Heart right ventricle (tissue), 16 donors: Measurements from ENCODE around the gene BRMS1. TPM values are rescaled to one million over a fixed set of nuclear protein-coding genes. Genes with fewer than 3 reads are reported as not detected.
"Not testable (repeated sequence)": the region's sequence is repeated elsewhere in the genome, so short reads cannot be mapped to it uniquely, and the experiment has no call there.

Experiments used
- ATAC-seq, 8 donors: fragments of 200-7000 bp; cut with Tn5 transposase; one replicate each; pipeline ENCODE4 v1.9.1; 2020; ENCODE audit warnings: mild to moderate bottlenecking in 8 of 8, moderate library complexity in 8 of 8, moderate number of reproducible peaks in 1 of 8
- DNase-seq, 2 donors: peaks; one replicate each; pipeline ENCODE4 v3.0.0-alpha.2; 2020
- H3K27ac ChIP-seq, 10 donors: fragments of 200-600 bp; sonication (generic) in 2 of 10; one replicate each; pipeline versions ENCODE4 v1.5.0 to v1.8.0; 2020 to 2022; ENCODE audit warnings: mild to moderate bottlenecking in 3 of 10
- H3K27me3 ChIP-seq, 7 donors: fragments of 200-600 bp; one replicate each; pipeline ENCODE4 v1.8.0; 2021 to 2022; ENCODE audit warnings: mild to moderate bottlenecking in 2 of 7
- H3K36me3 ChIP-seq, 9 donors: fragments of 200-600 bp; sonication (generic) in 1 of 9; one replicate each; pipeline versions ENCODE4 v1.5.0 to v1.8.0; 2020 to 2022; ENCODE audit warnings: mild to moderate bottlenecking in 2 of 9
- H3K4me1 ChIP-seq, 9 donors: fragments of 200-600 bp; sonication (generic) in 1 of 9; one replicate each; pipeline versions ENCODE4 v1.5.0 to v1.8.0; 2020 to 2022; ENCODE audit warnings: mild to moderate bottlenecking in 4 of 9
- H3K4me3 ChIP-seq, 10 donors: fragments of 200-600 bp; sonication (generic) in 2 of 10; one replicate each; pipeline versions ENCODE4 v1.5.0 to v1.8.0; 2020 to 2022; ENCODE audit warnings: mild to moderate bottlenecking in 7 of 10, moderate library complexity in 2 of 10
- H3K9me3 ChIP-seq, 11 donors: fragments of 200-600 bp in 10 of 11; sonication (generic) in 2 of 11; one replicate each; pipeline versions ENCODE4 v1.5.0 to v1.8.0; 2013 to 2022; ENCODE audit warnings: mild to moderate bottlenecking in 2 of 11, control low read depth in 1 of 11, moderate library complexity in 1 of 11
- WGBS, 2 donors: extraction: QIAGEN DNeasy Blood & Tissue Kit; methylation state at CpG; one replicate each; pipeline ENCODE4 v1.1.7; 2013; ENCODE audit warnings: inconsistent platforms in 1 of 2; 5-methylcytosine and 5-hydroxymethylcytosine counted together
- intact Hi-C, 10 donors: fragments of 100-400 bp; cut with DNase I; formaldehyde crosslinking; loops; one replicate each; pipeline versions ENCODE4 v1.11.1 to v1.14.2; 2022
- polyA plus RNA-seq, 2 donors: library from polyadenylated mRNA; stranded (reverse); fragments of 200-250 nt; gene quantifications; one replicate each; pipeline ENCODE4 v1.2.3, GENCODE V29; 2013
- total RNA-seq, 10 donors: library from RNA; stranded (reverse); fragmentation: NEBNext Ultra II Directional in 3 of 10; extraction: Animal tissue kit (Norgen Biotek cat#: 25700) in 3 of 10; gene quantifications; one replicate each; pipeline versions ENCODE4 v1.2.1 to v1.2.4, GENCODE V29; 2021 to 2023
- TF ChIP-seq, protein P1 (sequence below), 9 donors: fragments of 200-600 bp; sonication (generic) in 2 of 9; IDR thresholded peaks; one replicate each; pipeline versions ENCODE4 v1.5.0 to v1.8.0; 2021 to 2022; ENCODE audit warnings: antibody characterized with exemption in 9 of 9, mild to moderate bottlenecking in 5 of 9, moderate library complexity in 1 of 9
- donor health status: Arrhythmogenic right ventricular cardiomyopathy.
- donor health status: ischemic (EF 13 %, LVEDD 7.1; RV severe dilation, severe dysfunction).
- donor health status: healthy with polysubstance abuse.
- donor health status: DM: no; HTN: yes; CAD: no.
- donor health status: DM: no; HTN: no; CAD: no.
- donor health status: ischemic (EF 25% LVEDD 6.9; RV normal size, moderate dysfunction).
- donor health status: ischemic (EF 25% LVEDD 5.7; RV mildly dilated, moderate dysfunction).
- donor health status: healthy.
- donor health status: DM: yes; HTN: yes; CAD: no.
- donor health status: Ischemic cardiomyopathy.
- donor health status: ischemic (EF 35%, LVEDD 5.7; RV mildly dilated, moderate dysfunction).
- donor health status: nonischemic (EF 11% LVEDD 7.7; RV severe dilation, severe dysfunction).
- donor health status: DM: yes; HTN: yes; CAD: no.
- donor health status: PGD.
- donor health status: ischemic (EF 29% LVEDD 5.4; RV normal size, mild dysfunction).
- donor health status: nonischemic (EF 23%, LVEDD 6.1; RV moderate dilation, normal function).

The BRMS1 gene
- total and polyA plus RNA-seq, 12 donors = 10.6 to 73.9 (median 13.6) TPM

DNA sequence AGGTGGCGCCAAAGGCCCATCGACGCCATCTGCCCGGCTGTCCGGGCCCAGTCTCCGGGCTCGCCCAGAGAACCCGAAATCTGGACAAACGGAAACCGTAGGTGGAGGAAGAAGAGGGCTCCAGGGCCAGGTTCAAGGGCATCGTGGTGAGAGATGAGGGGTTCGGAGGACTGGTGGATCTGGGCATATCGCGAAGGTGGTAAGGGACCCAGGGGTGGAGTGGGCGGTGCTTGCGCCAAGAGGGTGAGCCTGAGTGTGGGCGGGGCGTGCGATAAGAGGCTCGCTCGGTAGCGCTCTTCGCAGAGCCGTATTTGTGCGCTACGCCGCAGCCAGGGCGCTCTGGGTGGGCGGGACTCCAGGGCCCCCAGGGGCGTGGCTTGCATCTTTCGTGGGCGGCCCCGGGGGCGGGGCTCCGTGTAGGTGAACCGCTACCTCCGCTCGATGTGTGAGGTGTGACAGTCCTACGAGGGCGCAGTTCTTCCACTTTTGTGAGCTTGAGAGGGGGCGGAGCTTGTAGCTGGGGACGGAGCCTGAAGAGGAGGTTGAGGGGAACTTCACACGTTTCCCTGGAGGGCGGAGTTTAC, 32.8 kb downstream of the BRMS1 start:
- ATAC-seq = peak; percentile 74 to 90 (median 86)
- TF ChIP-seq, protein P1, sequence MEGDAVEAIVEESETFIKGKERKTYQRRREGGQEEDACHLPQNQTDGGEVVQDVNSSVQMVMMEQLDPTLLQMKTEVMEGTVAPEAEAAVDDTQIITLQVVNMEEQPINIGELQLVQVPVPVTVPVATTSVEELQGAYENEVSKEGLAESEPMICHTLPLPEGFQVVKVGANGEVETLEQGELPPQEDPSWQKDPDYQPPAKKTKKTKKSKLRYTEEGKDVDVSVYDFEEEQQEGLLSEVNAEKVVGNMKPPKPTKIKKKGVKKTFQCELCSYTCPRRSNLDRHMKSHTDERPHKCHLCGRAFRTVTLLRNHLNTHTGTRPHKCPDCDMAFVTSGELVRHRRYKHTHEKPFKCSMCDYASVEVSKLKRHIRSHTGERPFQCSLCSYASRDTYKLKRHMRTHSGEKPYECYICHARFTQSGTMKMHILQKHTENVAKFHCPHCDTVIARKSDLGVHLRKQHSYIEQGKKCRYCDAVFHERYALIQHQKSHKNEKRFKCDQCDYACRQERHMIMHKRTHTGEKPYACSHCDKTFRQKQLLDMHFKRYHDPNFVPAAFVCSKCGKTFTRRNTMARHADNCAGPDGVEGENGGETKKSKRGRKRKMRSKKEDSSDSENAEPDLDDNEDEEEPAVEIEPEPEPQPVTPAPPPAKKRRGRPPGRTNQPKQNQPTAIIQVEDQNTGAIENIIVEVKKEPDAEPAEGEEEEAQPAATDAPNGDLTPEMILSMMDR (IDR thresholded peaks at IDR 0.05) = peak; percentile 2 to 98 (median 89)
- Histone ChIP-seq H3K27me3 (peaks cover 0 to 6% (median 0%) of the 10 kb centered on the region in 7 donors), H3K4me3 (peak overlapping the region; percentile 24 to 76 (median 60)), H3K36me3 (no peaks in the 10 kb centered on the region), H3K27ac (peak overlapping the region; percentile 31 to 94 (median 85)), H3K4me1 (peaks cover 4 to 38% (median 21%) of the 10 kb centered on the region in 9 donors), H3K9me3 (no peaks in the 10 kb centered on the region)
- 0 to 1% methylated on average over 44 of the region's 44 CpGs for WGBS, 2 donors
- DNase-seq = peak; percentile 92 to 93
- intact Hi-C loops = loop anchor here in 8 of 10 donors (1.0 to 10.0 kb wide), 8 partner anchors 16 to 77 kb away; partner anchors contain the start of genes B4GAT1 (in 2 of the 8), BRMS1 (in 2 of the 8) and YIF1A (in 1 of the 8)

DNA sequence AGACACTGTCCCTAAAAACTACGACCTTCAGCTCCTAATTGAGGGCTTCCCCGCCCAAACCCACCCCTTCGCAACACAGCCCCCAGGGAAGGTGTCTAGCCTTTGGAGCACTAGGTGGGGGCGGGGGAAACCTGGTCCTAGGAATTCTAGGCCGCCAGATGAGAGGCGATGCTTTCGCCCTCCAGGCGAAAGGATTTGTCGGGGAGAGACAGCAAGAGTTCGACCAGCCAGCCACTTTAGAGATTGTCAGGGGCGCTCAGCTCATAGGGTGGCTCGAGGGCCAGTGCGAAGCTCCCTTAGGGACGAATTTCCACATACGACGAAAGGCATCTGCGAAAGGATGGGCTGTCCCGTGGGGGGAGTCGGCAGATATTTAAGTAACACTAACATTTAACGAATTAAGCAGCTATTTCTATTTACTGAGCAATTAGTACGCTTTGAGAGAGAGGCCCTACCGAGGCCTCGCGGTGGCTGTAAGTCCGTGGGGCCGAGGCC, 33.4 kb downstream of the BRMS1 start:
- Histone ChIP-seq H3K4me3 (peak overlapping the region in 9 of 10 donors; percentile 28 to 76 (median 60)), H3K9me3 (no peaks in the 10 kb centered on the region), H3K27me3 (peaks cover 0 to 2% (median 0%) of the 10 kb centered on the region in 7 donors), H3K36me3 (no peaks in the 10 kb centered on the region), H3K27ac (peak overlapping the region; percentile 31 to 94 (median 85)), H3K4me1 (peaks cover under 1 to 34% (median 18%) of the 10 kb centered on the region in 9 donors)
- WGBS, 2 donors = 24% methylated on average over 26 of the region's 26 CpGs
- DNase-seq (no peak), ATAC-seq (no peak)
- TF ChIP-seq, protein P1 (IDR thresholded peaks at IDR 0.05) = peak in 3 of 9 donors; percentile 85 to 91 (median 90)
- intact Hi-C loops = loop anchor here in 8 of 10 donors (1.0 to 10.0 kb wide), 5 partner anchors 17 to 77 kb away; partner anchors contain the start of genes B4GAT1 (in 2 of the 8) and BRMS1 (in 2 of the 8)

DNA sequence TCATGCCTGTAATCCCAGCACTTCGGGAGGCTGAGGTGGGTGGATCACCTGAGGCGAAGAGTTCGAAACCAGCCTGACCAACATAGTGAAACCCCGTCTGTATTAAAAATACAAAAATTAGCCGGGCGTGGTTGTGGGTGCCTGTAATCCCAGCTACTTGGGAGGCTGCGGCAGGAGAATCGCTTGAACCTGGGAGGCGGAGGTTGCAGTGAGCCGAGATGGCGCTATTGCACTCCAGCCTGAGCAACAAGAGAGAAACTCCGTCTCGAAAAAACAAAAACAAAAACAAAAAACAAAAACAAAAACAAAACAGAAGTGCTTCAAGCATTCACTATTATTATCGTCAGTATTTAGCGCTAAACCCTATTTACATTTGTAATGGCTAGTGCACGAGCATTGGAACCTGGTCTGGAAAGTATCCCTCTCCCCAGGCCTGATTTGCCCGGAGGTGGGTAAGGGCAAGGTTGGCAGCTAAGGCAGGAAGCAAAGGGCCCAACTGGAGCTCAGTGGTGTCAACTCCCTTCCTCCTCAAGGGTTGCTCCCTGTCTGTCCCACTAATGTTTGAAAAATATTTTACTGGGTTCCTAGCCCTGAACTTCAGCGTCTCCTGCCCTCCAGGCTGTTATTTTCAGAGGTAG, 34.0 kb downstream of the BRMS1 start:
- H3K9me3 ChIP-seq, DNase-seq, H3K27me3 ChIP-seq, H3K4me3 ChIP-seq, ATAC-seq, H3K36me3 ChIP-seq: not testable (repeated sequence)
- intact Hi-C loops = loop anchor here in 8 of 10 donors (1.0 to 10.0 kb wide), 5 partner anchors 17 to 78 kb away; partner anchors contain the start of genes B4GAT1 (in 2 of the 8) and BRMS1 (in 2 of the 8)
- 77 to 79% methylated on average over 18 of the region's 18 CpGs for WGBS, 2 donors
- Histone ChIP-seq H3K4me1 (peaks cover 0 to 28% (median 14%) of the 10 kb centered on the region in 9 donors), H3K27ac (peak overlapping the region in 3 of 10 donors; percentile 90 to 94 (median 93))

DNA sequence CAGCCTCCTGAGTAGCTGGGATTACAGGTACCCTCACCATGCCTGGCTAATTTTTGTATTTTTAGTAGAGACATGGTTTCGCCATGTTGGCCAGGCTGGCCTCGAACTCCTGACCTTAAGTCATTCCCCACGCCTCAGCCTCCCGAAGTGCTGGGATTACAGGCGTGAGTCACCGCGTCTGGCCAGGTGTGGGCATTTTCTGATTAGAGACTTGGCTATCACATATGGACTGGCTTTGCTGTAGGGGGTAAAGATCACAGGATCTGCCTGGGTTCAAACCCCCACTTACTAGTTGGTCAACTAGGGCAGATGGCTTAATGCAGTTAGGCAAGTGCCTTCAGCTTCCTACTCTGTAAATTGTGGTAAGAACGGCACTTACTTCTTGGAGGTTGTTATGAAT, 34.6 kb downstream of the BRMS1 start:
- WGBS, 2 donors = 77 to 82% methylated on average over 8 of the region's 8 CpGs
- no peak for DNase-seq

More for the DNA sequence above, 34.6 kb downstream of the BRMS1 start:
- ATAC-seq = no peak
- TF ChIP-seq, protein P1 (IDR thresholded peaks at IDR 0.05) = no peak
- Histone ChIP-seq H3K27me3 (no peaks in the 10 kb centered on the region), H3K9me3 (no peaks in the 10 kb centered on the region), H3K4me3 (no peak overlapping the region), H3K4me1 (peaks cover 0 to 23% (median 14%) of the 10 kb centered on the region in 9 donors), H3K36me3 (no peaks in the 10 kb centered on the region), H3K27ac (no peak overlapping the region)
- intact Hi-C loops = loop anchor here in 8 of 10 donors (2.0 to 10.0 kb wide), 4 partner anchors 37 to 78 kb away; partner anchors contain the start of genes B4GAT1 (in 2 of the 8) and BRMS1 (in 2 of the 8)
